ENCODE data around the gene NT5DC2. TPM values are rescaled to one million over a fixed set of nuclear protein-coding genes. Genes with fewer than 3 reads are reported as not detected.

NT5DC2 gene
- total and polyA plus RNA-seq, 2 of the 8 experiments (the other 6 are each of a cell fraction or from before 2014, with no cell fraction given), result 331 to 477 TPM

- H3K4me3 ChIP-seq (ENCODE audit: extremely low read depth in 1 of 4, insufficient read depth in 2 of 4, low read depth in 3 of 4, low read length in 4 of 4), result no peak overlapping the region
- no peak overlapping the region for H2BK5ac ChIP-seq (ENCODE audit: low read depth, low read length)
- no peak overlapping the region for H2BK15ac ChIP-seq (ENCODE audit: low read length)
- no peaks in the 10 kb centered on the region for H3K4me1 ChIP-seq (replicated peaks in 1 of 4; ENCODE audit: control insufficient read depth in 3 of 4, insufficient read depth in 4 of 4, low read length in 3 of 4)
- no peaks in the 10 kb centered on the region for H3K9me3 ChIP-seq (ENCODE audit: insufficient read depth in 2 of 2, low read depth in 1 of 2, low read length in 1 of 2)
- H2BK12ac ChIP-seq (ENCODE audit: low read depth, low read length), result no peak overlapping the region
- no peaks in the 10 kb centered on the region for H3K23me2 ChIP-seq (ENCODE audit: low read depth, low read length)
- H3K79me2 ChIP-seq (ENCODE audit: control insufficient read depth in 1 of 2, insufficient read depth in 2 of 2, low read length in 2 of 2), result no peaks in the 10 kb centered on the region
- peaks cover 0 to 2% of the 10 kb centered on the region in 2 experiments for H4K20me1 ChIP-seq (replicated peaks in 1 of 2; ENCODE audit: control insufficient read depth in 1 of 2, insufficient read depth in 2 of 2, low read length in 2 of 2)
- H3K23ac ChIP-seq (ENCODE audit: insufficient read length), result no peak overlapping the region
- no peak overlapping the region for H3K4me2 ChIP-seq (ENCODE audit: insufficient read depth in 1 of 2, low read depth in 2 of 2, low read length in 2 of 2)
- FAIRE-seq (no peak), DNase-seq (ENCODE audit: low read depth in 1 of 2, low spot score in 2 of 2) (no peak)
- no peaks in the 10 kb centered on the region for H3K27me3 ChIP-seq (replicated peaks in 1 of 4; ENCODE audit: control insufficient read depth in 3 of 4, extremely low read depth in 1 of 4, insufficient read depth in 3 of 4, low read length in 3 of 4)
- whole genome bisulfite sequencing, 2 experiments (ENCODE audit: extremely low coverage in 1 of 2, insufficient coverage in 1 of 2, insufficient read length in 1 of 2, insufficient replicate concordance in 2 of 2, low coverage in 1 of 2, low lambda C conversion rate in 2 of 2, missing lambda C conversion rate in 1 of 2), result 93% methylated on average over 2 of the region's 2 CpGs; no CpG with 5 or more reads in 1 of the 2 experiments
- no peak overlapping the region for H2BK120ac ChIP-seq (replicated peaks; ENCODE audit: low read depth, low read length)
- H3K4ac ChIP-seq (replicated peaks; ENCODE audit: insufficient read length, low read depth, low read length), result no peak overlapping the region
- H2BK20ac ChIP-seq (ENCODE audit: low read length), result no peak overlapping the region
- TF ChIP-seq BCL11A (IDR thresholded peaks at IDR 0.05; ENCODE audit: low read depth in 2 of 2, low read length in 2 of 2), result no peak
- TF ChIP-seq CHD1 (IDR thresholded peaks at IDR 0.05; ENCODE audit: low read depth, low read length), result no peak
- TF ChIP-seq YY1 (IDR thresholded peaks at IDR 0.05; ENCODE audit: low read depth, low read length), result no peak
- TF ChIP-seq SP1 (IDR thresholded peaks at IDR 0.05; ENCODE audit: low read depth, low read length), result no peak
- TF ChIP-seq MAX (IDR thresholded peaks at IDR 0.05), result no peak
- no peak for TF ChIP-seq TBP (IDR thresholded peaks at IDR 0.05; ENCODE audit: low read depth, low read length)
- TF ChIP-seq CBX8 (IDR thresholded peaks at IDR 0.05; ENCODE audit: borderline replicate concordance, low read depth, low read length), result no peak
- TF ChIP-seq CTBP2 (IDR thresholded peaks at IDR 0.05; ENCODE audit: borderline replicate concordance, insufficient read depth, insufficient read length, low read length), result no peak
- no peak for TF ChIP-seq SUZ12 (IDR thresholded peaks at IDR 0.05; ENCODE audit: low read length)
- no peak for TF ChIP-seq RFX5 (IDR thresholded peaks at IDR 0.05; ENCODE audit: borderline replicate concordance, low read depth, low read length)
- TF ChIP-seq HDAC2 (IDR thresholded peaks at IDR 0.05; ENCODE audit: borderline replicate concordance in 1 of 2, low read depth in 2 of 2, low read length in 2 of 2), result no peak
- H3K56ac ChIP-seq (replicated peaks; ENCODE audit: insufficient read length, low read depth, low read length), result no peak overlapping the region
- H2AK5ac ChIP-seq (ENCODE audit: low read depth, low read length), result no peak overlapping the region
- no peak overlapping the region for H2AFZ ChIP-seq (ENCODE audit: low read length)
- no peak overlapping the region for H3K9ac ChIP-seq (replicated peaks in 1 of 4; ENCODE audit: extremely low read depth in 1 of 4, low read depth in 3 of 4, low read length in 3 of 4)
- POLR2A ChIA-PET (ENCODE audit: partially characterized antibody), result interaction anchor here (1.2 to 1.3 kb wide), 2 partner anchors 11 to 51 kb away, joined by 3 read pairs; partner anchors contain the start of gene UQCC5
- no peak overlapping the region for H4K8ac ChIP-seq (ENCODE audit: extremely low read depth, insufficient read depth, low read length)
- H3K18ac ChIP-seq (ENCODE audit: extremely low read depth, low read length), result no peak overlapping the region
- no peak overlapping the region for H3K14ac ChIP-seq (ENCODE audit: insufficient read length)
- peaks cover 3 to 31% (median 9%) of the 10 kb centered on the region in 4 experiments; a peak in 7 of 8 replicates for H3K36me3 ChIP-seq (ENCODE audit: control insufficient read depth in 2 of 4, insufficient read depth in 4 of 4, low read length in 3 of 4)
- 0 out of 2 replicates have a peak, but pooled peaks cover 2% of the 10 kb centered on the region for H3K79me1 ChIP-seq (ENCODE audit: low read depth, low read length)
- H3K27ac ChIP-seq (ENCODE audit: low read depth, low read length), result no peak overlapping the region
- CTCF ChIA-PET (ENCODE audit: partially characterized antibody), result interaction anchor here (1.5 kb wide), 1 partner anchor 9 kb away, joined by 5 read pairs; no protein-coding TSS in a partner anchor
- H4K5ac ChIP-seq (ENCODE audit: insufficient read length, low read depth, low read length), result no peak overlapping the region
- H4K91ac ChIP-seq (replicated peaks; ENCODE audit: insufficient read length, low read length), result no peak overlapping the region
Observed at GRCh38 chr3:52547143-52547542, 13.5 kb upstream of the NT5DC2 start.
